GM08714 (cell line): ENCODE results near the gene BHLHE40.
A peak's percentile ranks its signal among the peaks of the same experiment; 100 is the strongest.

Experiments used
- H3K4me3 ChIP-seq: fragments of 200-500 bp; sonication (Bioruptor generic); 2 replicates; pipeline ENCODE4 v1.5.1; 2014; ENCODE audit warnings: mild to moderate bottlenecking, low read length, inconsistent platforms
- ZNF274 ChIP-seq: IDR thresholded peaks from 2 replicates; pipeline ENCODE4 v1.6.1; 2012; ENCODE audit warnings: mild to moderate bottlenecking, low read depth, low read length

BHLHE40 gene

DNA sequence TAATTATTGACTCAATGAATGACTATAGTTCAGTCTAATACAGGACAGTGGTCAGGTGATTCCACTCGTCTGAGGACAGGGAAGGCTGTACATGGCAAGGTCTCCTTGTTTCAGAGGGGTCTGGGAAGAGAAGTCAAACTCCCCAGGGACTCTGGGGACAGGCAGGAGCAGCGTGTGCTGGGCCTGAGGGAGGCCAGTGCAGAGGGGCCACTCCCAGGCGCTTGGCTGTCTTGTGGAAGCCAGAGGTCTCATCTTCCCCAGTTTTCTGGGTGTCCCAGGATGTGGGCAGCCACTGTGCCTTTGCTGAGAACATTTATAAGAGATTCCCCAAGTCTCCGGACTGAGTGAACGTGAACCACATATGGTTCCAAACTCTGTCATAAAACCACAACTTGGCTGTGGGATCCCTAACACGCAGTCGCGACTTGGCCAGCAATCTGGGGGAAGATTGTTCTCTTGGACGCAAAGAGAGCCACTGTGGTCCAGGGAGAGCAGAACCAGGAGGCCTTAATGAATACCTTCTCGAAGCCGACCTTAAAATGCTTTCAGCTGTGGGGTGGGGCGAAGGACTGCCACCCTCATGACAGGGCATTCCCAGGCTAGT lies 30.4 kb downstream of the BHLHE40 start:
- no peak overlapping the region for H3K4me3 ChIP-seq
- TF ChIP-seq ZNF274: no peak

DNA sequence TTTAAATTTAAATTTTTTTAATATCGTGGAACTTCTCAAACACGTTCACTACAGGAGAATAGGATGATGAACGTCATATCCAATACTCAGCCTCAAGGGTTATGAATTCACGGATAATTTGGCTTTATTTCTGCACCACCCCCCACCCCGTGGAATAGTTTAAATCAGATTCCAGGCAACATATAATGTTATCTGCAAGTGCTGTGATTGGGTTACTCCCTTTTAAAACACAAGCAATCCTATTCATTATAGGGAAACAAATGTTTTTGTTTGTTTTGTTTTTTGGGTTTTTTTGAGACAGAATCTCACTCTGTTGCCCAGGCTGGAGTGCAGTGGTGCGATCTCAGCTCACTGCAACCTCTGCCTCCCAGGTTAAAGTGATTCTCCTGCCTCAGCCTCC lies 30.9 kb downstream of the BHLHE40 start:
- TF ChIP-seq ZNF274: no peak
- no peak overlapping the region for H3K4me3 ChIP-seq

DNA sequence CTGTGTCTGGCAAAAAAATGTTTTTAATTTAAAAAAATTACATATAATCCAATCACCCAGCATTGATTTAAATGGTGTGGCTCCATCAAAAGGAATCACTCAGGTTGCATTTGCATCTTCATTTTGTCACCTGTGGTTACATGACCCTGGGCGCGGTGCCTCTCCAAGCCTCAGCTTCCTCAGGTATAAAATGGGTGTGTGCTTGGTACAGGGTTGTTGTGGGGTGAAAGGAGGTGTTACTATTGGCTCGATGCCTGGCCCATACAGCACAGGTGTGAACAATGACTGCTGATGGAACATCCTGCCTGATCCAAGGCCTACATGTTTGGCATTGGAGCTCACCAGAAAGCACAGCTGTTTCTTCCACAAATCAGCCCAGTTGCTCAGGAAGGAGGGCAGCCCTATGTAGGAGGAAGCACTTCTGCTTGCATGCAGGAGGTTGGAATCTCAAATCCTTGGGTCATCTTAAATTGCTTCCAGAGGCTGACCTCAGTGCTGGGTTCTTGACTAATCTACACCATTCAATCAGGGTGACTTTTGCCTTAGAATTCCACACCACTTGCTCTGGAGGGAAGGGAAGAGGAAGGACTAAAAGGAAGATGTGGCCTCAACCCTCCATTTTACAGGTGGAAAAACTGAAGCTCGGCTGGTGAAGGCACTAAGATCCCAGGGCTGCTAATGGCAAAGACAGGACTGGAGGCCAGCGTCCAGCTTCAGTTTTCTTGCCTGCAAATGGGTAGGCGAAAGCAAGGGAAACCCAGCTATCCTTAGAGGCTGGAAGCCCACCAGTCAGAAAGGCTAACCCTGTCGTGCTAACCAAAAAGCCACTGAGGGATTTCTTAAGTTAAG lies 31.7 kb downstream of the BHLHE40 start:
- TF ChIP-seq ZNF274: no peak
- H3K4me3 ChIP-seq: peak overlapping the region; percentile 12; the same call in 1 of the 2 replicates

DNA sequence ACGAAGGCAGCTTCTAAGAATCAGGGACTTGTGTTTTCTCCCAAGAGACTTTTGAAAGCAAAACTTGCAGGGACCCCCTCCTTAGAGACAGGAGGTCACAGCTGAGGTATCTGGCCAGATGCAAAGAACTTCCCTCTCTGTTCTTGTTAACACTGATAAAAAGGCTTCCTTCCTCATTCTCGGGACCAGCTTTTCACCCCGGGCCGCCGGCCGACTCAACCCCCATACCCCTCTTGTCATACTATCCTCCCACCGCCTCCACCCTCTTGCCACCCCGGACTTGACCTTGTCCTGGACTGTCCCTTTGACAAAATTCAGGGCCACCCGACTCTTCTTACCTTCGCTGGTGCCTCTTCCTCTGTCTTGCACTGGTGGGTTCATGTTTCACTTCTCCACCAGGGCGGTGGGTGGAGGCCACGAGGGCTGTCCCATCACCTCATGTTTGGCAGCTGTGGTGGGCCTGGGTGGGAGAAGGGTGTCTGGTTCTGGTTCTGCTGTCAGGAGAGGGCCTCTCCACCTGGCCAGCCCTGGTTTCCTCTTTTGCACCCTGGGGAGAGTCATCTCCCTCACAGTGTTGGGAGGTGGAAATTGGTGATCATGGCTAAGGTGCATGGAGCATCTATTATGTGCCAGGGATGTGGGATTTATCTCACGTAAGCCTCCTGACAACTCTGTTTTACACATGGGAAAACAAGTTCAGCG lies 32.5 kb downstream of the BHLHE40 start:
- TF ChIP-seq ZNF274: no peak
- no peak overlapping the region; the same call in 1 of the 2 replicates for H3K4me3 ChIP-seq

DNA sequence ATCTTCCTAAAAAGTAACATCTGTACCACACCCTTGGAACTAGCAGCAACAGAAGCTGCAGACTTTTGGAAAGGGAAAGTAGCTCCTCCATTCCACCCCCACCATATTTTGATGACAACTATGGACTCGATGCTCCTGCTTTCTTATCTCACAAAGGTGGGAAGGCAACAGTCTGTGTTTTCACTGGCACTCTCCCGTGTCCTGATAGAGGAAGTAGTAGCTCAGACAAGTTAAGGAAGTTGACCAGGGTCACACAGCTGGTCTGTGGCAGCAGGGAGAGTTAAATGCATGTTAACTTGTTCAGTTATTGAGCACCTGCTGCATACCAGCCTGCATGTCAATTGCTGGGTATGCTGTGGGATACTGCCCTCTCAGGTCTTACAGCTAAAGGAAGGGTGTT lies 33.1 kb downstream of the BHLHE40 start:
- no peak for TF ChIP-seq ZNF274
- no peak overlapping the region; the same call in 1 of the 2 replicates for H3K4me3 ChIP-seq

DNA sequence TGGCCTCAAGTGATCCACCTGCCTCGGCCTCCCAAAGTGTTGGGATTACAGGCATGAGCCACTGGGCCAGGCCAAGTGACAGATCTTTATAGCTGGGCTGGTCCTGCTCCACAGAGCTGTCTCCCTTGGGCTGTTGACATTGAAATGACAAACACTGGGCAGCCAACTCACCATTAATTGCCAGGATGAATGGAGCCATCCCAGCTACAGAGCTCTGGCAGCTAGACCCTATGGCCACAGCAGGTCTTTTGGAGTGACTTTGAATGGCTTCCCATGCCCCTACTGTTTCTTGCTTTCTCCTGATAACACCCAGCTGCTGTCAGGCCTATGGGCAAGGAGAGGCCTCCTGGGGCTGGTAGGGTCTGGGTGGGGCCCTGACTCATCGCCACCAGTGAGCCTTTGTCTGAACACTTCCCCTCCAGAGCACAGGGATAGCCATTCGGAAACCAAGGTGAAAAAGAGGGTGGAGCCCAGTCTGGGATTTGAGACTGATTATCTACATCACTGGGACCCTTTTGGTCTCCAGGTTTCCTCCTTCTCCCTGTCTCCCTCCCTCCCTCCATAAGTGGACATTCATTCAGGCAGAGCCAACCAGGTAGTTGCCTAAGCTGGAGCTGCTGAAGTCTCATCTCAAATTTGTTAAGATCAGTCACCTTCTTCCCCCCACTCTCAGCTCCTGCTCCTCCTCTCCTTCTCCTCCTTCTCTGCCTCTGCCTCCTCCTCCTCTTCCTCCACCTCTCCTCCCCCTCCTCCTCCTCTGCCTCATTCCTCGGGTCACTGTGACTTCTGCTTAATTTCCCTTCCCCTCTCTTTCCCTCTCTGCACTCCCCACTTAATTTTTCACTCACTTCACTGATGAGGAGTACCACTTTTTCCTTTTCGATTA lies 34.0 kb downstream of the BHLHE40 start:
- TF ChIP-seq ZNF274: no peak
- H3K4me3 ChIP-seq: no peak overlapping the region

DNA sequence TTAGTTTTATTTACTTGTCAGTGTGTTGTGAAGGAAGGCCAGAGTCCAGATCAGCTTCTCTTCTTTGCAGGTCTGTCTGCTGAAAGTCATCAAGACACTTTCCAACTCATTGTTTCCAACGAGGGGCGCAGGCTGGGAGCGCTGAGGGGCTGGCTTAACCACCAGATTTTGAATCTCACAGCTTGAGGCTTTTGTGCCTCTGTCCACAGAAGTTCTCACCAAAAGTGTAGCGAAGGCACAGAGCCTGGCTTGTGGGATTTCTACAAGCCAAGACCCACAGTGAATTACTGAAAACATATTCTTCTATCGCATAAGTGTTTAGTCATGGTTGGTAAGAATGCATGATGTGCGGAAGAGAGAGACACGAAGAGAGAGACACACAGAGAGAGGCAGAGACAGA lies 35.2 kb downstream of the BHLHE40 start:
- no peak for TF ChIP-seq ZNF274
- no peak overlapping the region for H3K4me3 ChIP-seq

DNA sequence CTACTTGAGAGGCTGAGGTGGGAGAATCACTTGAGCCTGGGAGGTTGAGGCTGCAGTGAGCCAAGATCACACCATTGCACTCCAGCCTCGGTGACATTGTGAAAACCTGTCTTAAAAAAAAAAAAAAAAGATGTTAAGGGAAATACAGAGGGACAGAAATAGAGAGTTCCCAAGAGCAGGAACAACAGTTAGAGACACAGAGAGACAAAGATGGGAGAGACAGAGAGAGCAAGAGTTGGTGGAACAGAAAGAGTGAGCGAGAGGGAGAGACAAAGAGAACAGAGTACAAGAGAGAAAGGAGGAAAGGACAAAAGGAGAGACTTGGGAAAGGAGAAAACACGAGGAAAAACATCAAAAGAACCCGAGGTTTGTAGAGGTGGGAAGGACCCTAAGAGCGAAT lies 35.8 kb downstream of the BHLHE40 start:
- TF ChIP-seq ZNF274: no peak
- H3K4me3 ChIP-seq: no peak overlapping the region

DNA sequence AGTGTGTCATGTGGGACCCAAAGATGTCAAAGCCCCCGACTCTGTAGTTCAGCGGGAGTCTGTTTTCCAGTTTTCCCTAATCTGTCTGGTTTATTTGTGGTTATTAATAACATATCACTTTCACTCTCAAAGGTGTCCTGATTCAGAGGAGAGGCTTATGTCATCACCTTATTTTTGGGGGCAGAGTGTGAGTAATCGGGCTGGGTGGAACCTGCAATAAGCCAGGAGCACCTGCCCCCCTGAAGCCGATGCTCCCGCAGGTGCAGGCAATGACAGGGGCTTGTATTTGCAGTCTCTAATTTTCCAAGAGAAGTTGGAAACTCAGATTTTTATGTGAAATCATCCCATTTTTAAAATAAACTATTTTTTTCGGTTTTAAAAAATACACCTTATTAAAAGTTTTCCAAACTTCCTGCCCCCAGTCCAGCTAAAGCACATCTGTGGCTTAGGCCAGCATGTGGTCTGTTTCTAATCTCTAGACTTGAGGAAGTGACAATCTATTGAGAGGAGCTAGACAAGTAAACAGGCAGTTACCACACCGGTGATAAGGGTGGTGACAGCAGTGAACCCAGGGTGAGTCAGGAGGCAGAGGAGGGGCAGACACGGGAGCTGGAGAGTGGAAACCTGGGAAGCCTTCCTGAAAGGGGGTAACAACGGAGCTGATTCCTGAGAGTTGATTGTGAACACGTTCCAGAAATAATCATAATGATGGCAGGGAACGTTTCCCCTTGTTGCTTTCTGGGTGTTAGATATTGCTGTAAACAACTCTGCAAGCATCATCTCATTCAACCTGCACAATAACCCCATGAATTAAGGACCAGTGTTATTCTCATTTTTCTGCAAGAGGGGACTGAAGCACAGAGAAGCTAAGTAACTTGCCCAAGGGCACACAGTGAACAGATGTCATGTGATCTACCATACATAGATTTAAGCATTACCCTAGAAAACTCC lies 37.2 kb downstream of the BHLHE40 start:
- no peak for TF ChIP-seq ZNF274
- H3K4me3 ChIP-seq: no peak overlapping the region

DNA sequence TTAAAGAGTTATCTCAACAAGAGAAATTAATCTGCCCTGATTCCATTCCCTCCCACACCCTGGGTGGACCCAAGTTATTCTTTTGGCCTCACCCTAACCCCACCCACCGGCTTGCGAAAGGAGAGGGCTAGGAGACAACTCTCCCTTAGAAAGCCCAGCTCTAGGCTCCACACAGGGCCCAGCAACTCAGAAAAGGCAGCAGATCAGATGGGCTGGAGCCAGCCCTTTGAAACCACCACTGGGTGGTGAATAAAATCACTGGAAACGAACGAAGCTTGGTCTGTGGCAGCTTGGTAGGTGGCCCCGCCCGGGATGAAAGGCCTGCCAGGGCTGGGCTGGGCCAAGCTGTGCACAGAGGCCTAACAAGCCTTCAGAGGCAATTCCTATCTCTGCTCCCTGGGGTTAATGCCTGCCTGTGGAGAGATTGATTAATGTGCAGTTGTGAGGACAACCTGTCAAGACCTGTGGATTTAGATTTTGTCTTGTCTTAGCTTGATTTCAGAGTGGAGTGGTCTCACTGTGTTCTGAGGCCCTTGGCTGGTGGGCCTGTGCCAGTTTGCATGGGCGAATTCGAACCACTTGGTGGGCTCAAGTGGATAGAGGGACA lies 38.8 kb downstream of the BHLHE40 start:
- TF ChIP-seq ZNF274: no peak
- no peak overlapping the region for H3K4me3 ChIP-seq

DNA sequence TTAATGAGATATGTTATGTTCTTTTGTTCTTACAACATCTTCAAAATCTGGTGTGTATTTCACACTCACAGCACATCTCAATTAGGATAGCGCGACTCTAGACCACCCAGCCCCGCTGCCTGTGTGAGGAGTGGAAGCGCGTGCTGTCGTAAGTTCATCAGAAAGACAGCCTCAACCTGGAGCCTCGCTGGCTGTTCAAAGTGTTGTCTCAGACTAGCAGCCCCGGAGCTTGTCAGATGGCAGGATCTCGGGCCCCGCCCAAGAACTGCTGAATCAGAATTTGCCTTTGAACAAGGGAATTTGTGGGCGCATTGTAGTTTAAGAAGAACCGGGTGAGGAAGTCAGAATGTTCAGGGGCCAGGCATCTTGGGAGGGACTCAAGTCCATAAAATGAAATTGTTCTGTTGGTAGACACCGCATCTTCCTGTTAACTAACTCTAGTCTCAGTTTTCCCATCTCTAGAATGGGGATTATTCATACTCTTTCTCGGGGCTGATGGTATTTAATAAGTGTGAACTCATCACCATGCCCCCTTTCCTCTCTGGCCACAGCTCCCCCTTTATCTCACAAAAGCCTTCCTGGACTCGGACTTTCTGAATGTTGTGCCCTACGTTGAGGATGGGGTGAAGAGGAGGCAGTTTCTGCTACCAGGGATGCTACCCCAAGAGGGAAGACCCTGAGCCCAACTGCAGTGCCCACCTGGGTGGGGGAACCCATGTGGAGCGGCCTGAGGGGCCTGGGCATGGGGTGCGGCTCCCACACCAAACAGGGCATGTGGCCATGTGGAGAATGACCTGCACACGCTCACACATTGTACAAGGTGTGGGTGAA lies 40.4 kb downstream of the BHLHE40 start:
- no peak for TF ChIP-seq ZNF274
- H3K4me3 ChIP-seq: no peak overlapping the region
